Liver (tissue), 9 donors: ENCODE data around the gene YTHDF1. TPM values are rescaled to one million over a fixed set of nuclear protein-coding genes. Genes with fewer than 3 reads are reported as not detected.

Source experiments
- DNase-seq: peaks from one replicate; pipeline ENCODE4 v3.0.0-alpha.2; 2017; ENCODE audit warnings: low spot score
- H3K27ac ChIP-seq, 2 donors: one replicate each; pipeline ENCODE4 v1.7.0; 2013; ENCODE audit warnings: inconsistent platforms in 2 of 2, low read length in 2 of 2, control low read depth in 1 of 2, low read depth in 1 of 2, mild to moderate bottlenecking in 1 of 2
- H3K27me3 ChIP-seq, 4 donors: one replicate each; pipeline versions ENCODE4 v1.6.1 to v1.7.0; 2013; ENCODE audit warnings: low read length in 3 of 4, inconsistent platforms in 1 of 4, mild to moderate bottlenecking in 1 of 4, moderate library complexity in 1 of 4; ENCODE audit not compliant: control insufficient read depth in 4 of 4, insufficient read depth in 4 of 4
- H3K36me3 ChIP-seq, 4 donors: one replicate each; pipeline versions ENCODE4 v1.6.1 to v1.7.0; 2013; ENCODE audit warnings: low read length in 3 of 4, mild to moderate bottlenecking in 3 of 4, low read depth in 1 of 4, moderate library complexity in 1 of 4; ENCODE audit not compliant: control insufficient read depth in 4 of 4, insufficient read depth in 3 of 4
- H3K4me1 ChIP-seq, 4 donors: one replicate each; pipeline versions ENCODE4 v1.6.1 to v1.7.0; 2013; ENCODE audit warnings: low read length in 3 of 4, mild to moderate bottlenecking in 3 of 4, moderate library complexity in 1 of 4; ENCODE audit not compliant: control insufficient read depth in 4 of 4, insufficient read depth in 4 of 4
- H3K4me3 ChIP-seq, 3 donors: one replicate each; pipeline versions ENCODE4 v1.6.1 to v1.7.0; 2013; ENCODE audit warnings: low read length in 3 of 3, control low read depth in 1 of 3, low read depth in 1 of 3, mild to moderate bottlenecking in 1 of 3
- H3K9ac ChIP-seq, 2 donors: one replicate each; pipeline ENCODE4 v1.7.0; 2013; ENCODE audit warnings: low read length in 2 of 2, mild to moderate bottlenecking in 2 of 2, moderate library complexity in 2 of 2, control low read depth in 1 of 2, low read depth in 1 of 2
- H3K9me3 ChIP-seq, 4 donors: one replicate each; pipeline versions ENCODE4 v1.6.1 to v1.7.0; 2013; ENCODE audit warnings: low read length in 3 of 4; ENCODE audit not compliant: control insufficient read depth in 4 of 4
- ATF3 ChIP-seq: IDR thresholded peaks from 2 replicates; pipeline ENCODE4 v1.6.1; 2016; ENCODE audit warnings: antibody characterized with exemption
- CTCF ChIP-seq: fragments of 150-350 bp; IDR thresholded peaks from 2 replicates; pipeline ENCODE4 v1.5.1; 2017; ENCODE audit warnings: improper control_type of control experiment, low read depth, low read length; ENCODE audit not compliant: missing input control
- EGR1 ChIP-seq, 2 donors: IDR thresholded peaks; 2 replicates each; pipeline ENCODE4 v1.6.1; 2016 to 2018; ENCODE audit warnings: antibody characterized with exemption in 2 of 2, low read depth in 2 of 2
- FOXA1 ChIP-seq: IDR thresholded peaks from 2 replicates; pipeline ENCODE4 v1.6.1; 2016; ENCODE audit warnings: antibody characterized with exemption
- FOXA2 ChIP-seq: IDR thresholded peaks from 2 replicates; pipeline ENCODE4 v1.6.1; 2016; ENCODE audit warnings: antibody characterized with exemption
- GABPA ChIP-seq, 2 donors: IDR thresholded peaks in 1 of 2; conservative IDR thresholded peaks in 1 of 2; 2 replicates each; pipeline ENCODE4 v1.6.1; 2016; ENCODE audit warnings: antibody characterized with exemption in 2 of 2, mild to moderate bottlenecking in 1 of 2, moderate library complexity in 1 of 2
- HNF4A ChIP-seq, 2 donors: conservative IDR thresholded peaks; 2 replicates each; pipeline ENCODE4 v1.6.1; 2016; ENCODE audit warnings: antibody characterized with exemption in 2 of 2, mild to moderate bottlenecking in 2 of 2
- HNF4G ChIP-seq: IDR thresholded peaks from 2 replicates; pipeline ENCODE4 v1.6.1; 2016; ENCODE audit warnings: antibody characterized with exemption
- JUND ChIP-seq, 2 donors: IDR thresholded peaks; 2 replicates each; pipeline ENCODE4 v1.6.1; 2016; ENCODE audit warnings: antibody characterized with exemption in 2 of 2
- MAX ChIP-seq: IDR thresholded peaks from 2 replicates; pipeline ENCODE4 v1.6.1; 2016; ENCODE audit warnings: antibody characterized with exemption
- NR2F2 ChIP-seq: IDR thresholded peaks from 2 replicates; pipeline ENCODE4 v1.6.1; 2016; ENCODE audit warnings: antibody characterized with exemption
- RAD21 ChIP-seq, 2 donors: IDR thresholded peaks; 2 replicates each; pipeline ENCODE4 v1.6.1; 2016; ENCODE audit warnings: antibody characterized with exemption in 2 of 2, mild to moderate bottlenecking in 2 of 2
- REST ChIP-seq: IDR thresholded peaks from 2 replicates; pipeline ENCODE4 v1.6.1; 2016; ENCODE audit warnings: antibody characterized with exemption, mild to moderate bottlenecking
- RXRA ChIP-seq, 2 donors: IDR thresholded peaks; 2 replicates each; pipeline ENCODE4 v1.6.1; 2017 to 2018; ENCODE audit warnings: antibody characterized with exemption in 2 of 2, mild to moderate bottlenecking in 1 of 2
- SP1 ChIP-seq: IDR thresholded peaks from 2 replicates; pipeline ENCODE4 v1.6.1; 2018; ENCODE audit warnings: antibody characterized with exemption, mild to moderate bottlenecking
- TAF1 ChIP-seq: conservative IDR thresholded peaks from 2 replicates; pipeline ENCODE4 v1.6.1; 2016; ENCODE audit warnings: antibody characterized with exemption, mild to moderate bottlenecking
- YY1 ChIP-seq: IDR thresholded peaks from 2 replicates; pipeline ENCODE4 v1.6.1; 2016; ENCODE audit warnings: antibody characterized with exemption, mild to moderate bottlenecking
- ZBTB33 ChIP-seq: IDR thresholded peaks from 2 replicates; pipeline ENCODE4 v1.6.1; 2016; ENCODE audit warnings: antibody characterized with exemption
- WGBS: extraction: QIAGEN DNeasy Blood & Tissue Kit; methylation state at CpG from one replicate; pipeline ENCODE4 v1.1.7; 2013; 5-methylcytosine and 5-hydroxymethylcytosine counted together
- polyA plus RNA-seq, 2 donors: library from polyadenylated mRNA; stranded (reverse) in 1 of 2; unstranded in 1 of 2; fragments of 200-250 nt in 1 of 2; fragments of >200 nt in 1 of 2; fragmentation: Nextera tagmentation in 1 of 2; extraction: Ambion mirVana in 1 of 2; gene quantifications; one replicate each; pipeline versions ENCODE4 v1.2.1 to v1.2.3, GENCODE V29; 2013 to 2015
- total RNA-seq, 2 donors: library from RNA; depleted of rRNA; stranded (reverse); fragments of >200 nt; gene quantifications; one replicate each; pipeline ENCODE4 v1.2.3, GENCODE V29; 2014
- donor health status: healthy.
- donor health status: healthy.
- donor health status: healthy.
- donor health status: healthy.
- donor health status: healthy.

Gene YTHDF1
- total and polyA plus RNA-seq, 4 donors, result 6.8 to 19.5 (median 14.9) TPM

- peaks cover 0 to 10% (median 5%) of the 10 kb centered on the region in 4 donors for H3K4me1 ChIP-seq
- no peak overlapping the region for H3K27ac ChIP-seq
- 93% methylated on average over 4 of the region's 4 CpGs for WGBS
- no peak for DNase-seq
- peaks cover 5 to 14% (median 7%) of the 10 kb centered on the region in 4 donors for H3K36me3 ChIP-seq
- TF ChIP-seq ATF3 (no peak), EGR1 (IDR thresholded peaks at IDR 0.05; ENCODE audit: low read depth in 2 of 2) (no peak), NR2F2 (no peak), HNF4A (conservative IDR thresholded peaks at IDR 0.05) (no peak), REST (no peak), MAX (no peak), JUND (IDR thresholded peaks at IDR 0.05) (no peak), YY1 (no peak), GABPA (IDR thresholded peaks at IDR 0.05 in 1 of 2, conservative IDR thresholded peaks at IDR 0.05 in 1 of 2) (no peak), HNF4G (no peak), CTCF (no peak), TAF1 (no peak), ZBTB33 (no peak), SP1 (no peak), RAD21 (IDR thresholded peaks at IDR 0.05) (no peak), FOXA1 (no peak), RXRA (IDR thresholded peaks at IDR 0.05) (no peak), FOXA2 (no peak)
- no peaks in the 10 kb centered on the region for H3K27me3 ChIP-seq
- H3K9ac ChIP-seq, result no peak overlapping the region
- H3K4me3 ChIP-seq, result no peak overlapping the region
- no peaks in the 10 kb centered on the region for H3K9me3 ChIP-seq
Measured at GRCh38 chr20:63194797-63195173, 21.1 kb downstream of the YTHDF1 start.
